HepG2 (cell line): ENCODE results near the gene SMOC1. TPM values are rescaled to one million over a fixed set of nuclear protein-coding genes. Genes with fewer than 3 reads are reported as not detected.

Experiments
- ATAC-seq: fragments of 200-7000 bp; cut with Tn5 transposase; 3 replicates; pipeline ENCODE4 v1.9.1; 2020; ENCODE audit warnings: mild to moderate bottlenecking, moderate library complexity
- BruUV-seq: library from RNA; stranded (reverse); fragments of 400-500 nt; replicated peaks from 2 replicates; lab custom pipeline; 2021; lab: Mats Ljungman, UMichigan
- CTCF ChIA-PET: fragments of 300-600 bp; formaldehyde crosslinking; extraction: SDS; loops from one replicate; lab custom pipeline; 2021; ENCODE audit warnings: low total read pairs, inconsistent platforms, low intra/inter-chr PET ratio; lab: Yijun Ruan, JAX
- POLR2A ChIA-PET: fragments of 350-600 bp; sonication (Branson Sonifier 250); formaldehyde crosslinking; loops from one replicate; lab custom pipeline; 2020; ENCODE audit warnings: antibody characterized with exemption, inconsistent platforms; lab: Yijun Ruan, JAX
- DNase-seq: peaks from one replicate; pipeline ENCODE4 v3.0.0-alpha.2; 2015; ENCODE audit warnings: low spot score
- FAIRE-seq: peaks from 3 replicates; lab custom pipeline; 2011; peaks lifted over from hg19 to GRCh38; lab: Jason Lieb, UNC
- H2AFZ ChIP-seq: one replicate; pipeline ENCODE4 v1.6.1; 2011; ENCODE audit warnings: low read length, inconsistent platforms
- H3K27ac ChIP-seq: fragments of 300-600 bp; 3 replicates; pipeline ENCODE4 v1.8.0; 2011; ENCODE audit warnings: mixed run types, mild to moderate bottlenecking, mixed read lengths, low read length, inconsistent platforms; ENCODE audit not compliant: insufficient read depth; ENCODE audit errors: extremely low read length
- H3K27me3 ChIP-seq, 2 experiments: fragments of 200-600 bp in 1 of 2; 2 replicates in 1 of 2; 3 replicates in 1 of 2; pipeline versions ENCODE4 v1.6.0 to v1.8.0; 2011; ENCODE audit warnings: low read length in 2 of 2, mild to moderate bottlenecking in 2 of 2, moderate library complexity in 2 of 2, inconsistent platforms in 1 of 2; ENCODE audit not compliant: insufficient read depth in 2 of 2, control insufficient read depth in 1 of 2
- H3K36me3 ChIP-seq, 2 experiments: fragments of 200-600 bp in 1 of 2; replicated peaks in 1 of 2; 2 replicates in 1 of 2; 3 replicates in 1 of 2; pipeline versions ENCODE4 v1.5.1 to v1.8.0; 2011; ENCODE audit warnings: low read length in 2 of 2, inconsistent platforms in 1 of 2; ENCODE audit not compliant: insufficient read depth in 2 of 2, control insufficient read depth in 1 of 2
- H3K4me1 ChIP-seq: 2 replicates; pipeline ENCODE4 v1.5.1; 2012; ENCODE audit warnings: low read length, inconsistent platforms; ENCODE audit not compliant: insufficient read depth
- H3K4me2 ChIP-seq: 2 replicates; pipeline ENCODE4 v1.6.0; 2011; ENCODE audit warnings: low read depth, low read length, inconsistent platforms
- H3K4me3 ChIP-seq, 3 experiments: fragments of 200-600 bp in 1 of 3; sonication (generic), shearing (Covaris generic) in 1 of 3; replicated peaks in 1 of 3; 2 replicates each; pipeline ENCODE4 v1.5.1; 2011 to 2016; ENCODE audit warnings: low read length in 3 of 3, inconsistent platforms in 2 of 3, low read depth in 2 of 3, mild to moderate bottlenecking in 2 of 3, control low read depth in 1 of 3, mixed read lengths in 1 of 3; ENCODE audit not compliant: insufficient read depth in 1 of 3
- H3K79me2 ChIP-seq: one replicate; pipeline ENCODE4 v1.6.1; 2011; ENCODE audit warnings: low read length, inconsistent platforms; ENCODE audit not compliant: insufficient read depth
- H3K9ac ChIP-seq: 2 replicates; pipeline ENCODE4 v1.6.0; 2011; ENCODE audit warnings: mild to moderate bottlenecking, low read depth, low read length, inconsistent platforms; ENCODE audit not compliant: insufficient read depth
- H3K9me3 ChIP-seq: 2 replicates; pipeline ENCODE4 v1.5.1; 2012; ENCODE audit warnings: mild to moderate bottlenecking, low read length
- H4K20me1 ChIP-seq: 2 replicates; pipeline ENCODE4 v1.6.0; 2011; ENCODE audit warnings: inconsistent platforms, mild to moderate bottlenecking, low read length, moderate library complexity; ENCODE audit not compliant: insufficient read depth
- BORCS8-MEF2B ChIP-seq: sonication (generic); formaldehyde crosslinking; IDR thresholded peaks from 2 replicates; pipeline ENCODE4 v1.8.0; 2022; ENCODE audit warnings: mild to moderate bottlenecking, missing genetic modification reagents
- ELF1 ChIP-seq: sonication (generic); formaldehyde crosslinking; IDR thresholded peaks from 2 replicates; pipeline ENCODE4 v1.4.0; 2020; ENCODE audit warnings: missing genetic modification reagents
- HOXA7 ChIP-seq: sonication (generic); formaldehyde crosslinking; IDR thresholded peaks from 2 replicates; pipeline ENCODE4 v1.8.1; 2022; ENCODE audit warnings: mild to moderate bottlenecking, missing genetic modification reagents, moderate library complexity
- NFIB ChIP-seq: sonication (generic); formaldehyde crosslinking; IDR thresholded peaks from 2 replicates; pipeline ENCODE4 v1.9.0; 2021; ENCODE audit warnings: missing genetic modification reagents, mild to moderate bottlenecking, borderline replicate concordance
- ZNF33A ChIP-seq: sonication (generic); formaldehyde crosslinking; IDR thresholded peaks from 2 replicates; pipeline ENCODE4 v1.5.1; 2020; ENCODE audit warnings: missing genetic modification reagents, mild to moderate bottlenecking, moderate library complexity, borderline replicate concordance
- ZNF441 ChIP-seq: sonication (generic); formaldehyde crosslinking; IDR thresholded peaks from 2 replicates; pipeline ENCODE4 v1.7.0; 2021; ENCODE audit warnings: missing genetic modification reagents, borderline replicate concordance
- ZNF451 ChIP-seq: sonication (generic); formaldehyde crosslinking; IDR thresholded peaks from 2 replicates; pipeline ENCODE4 v1.5.0; 2020; ENCODE audit warnings: mild to moderate bottlenecking, missing genetic modification reagents
- ZNF468 ChIP-seq: sonication (generic); formaldehyde crosslinking; IDR thresholded peaks from 2 replicates; pipeline ENCODE4 v1.8.0; 2022; ENCODE audit warnings: mild to moderate bottlenecking, moderate library complexity, missing genetic modification reagents
- ZNF75D ChIP-seq: sonication (generic); formaldehyde crosslinking; IDR thresholded peaks from 2 replicates; pipeline ENCODE4 v1.8.1; 2023; ENCODE audit warnings: missing genetic modification reagents, mild to moderate bottlenecking, borderline replicate concordance
- ZZZ3 ChIP-seq: sonication (generic); formaldehyde crosslinking; IDR thresholded peaks from 2 replicates; pipeline ENCODE4 v1.4.0; 2020; ENCODE audit warnings: missing genetic modification reagents, mild to moderate bottlenecking, borderline replicate concordance
- WGBS: methylation state at CpG from one replicate; pipeline ENCODE4 v1.1.6; 2017; ENCODE audit warnings: low lambda C conversion rate; 5-methylcytosine and 5-hydroxymethylcytosine counted together
- in situ Hi-C: cut with HindIII; loops from 2 replicates; pipeline ENCODE4 v1.10.0; 2017; ENCODE audit warnings: low pct_unique_long_range_greater_than_20kb; ENCODE audit not compliant: extremely low pct_ligation_motif_present
- intact Hi-C: fragments of 100-400 bp; cut with micrococcal nuclease; formaldehyde crosslinking; loops from one replicate; pipeline ENCODE4 v1.10.0; 2022; ENCODE audit not compliant: unreplicated experiment
- polyA plus RNA-seq, 8 experiments: library from polyadenylated mRNA; depleted of rRNA in 3 of 8; stranded (reverse) in 7 of 8; unstranded in 1 of 8; fragments of >200 nt; fragmentation: Illumina TruSeq in 4 of 8; extraction: Trizol in 4 of 8; gene quantifications; 2 replicates each; pipeline versions ENCODE4 v1.2.1 to v1.2.3, GENCODE V29; 2011 to 2016; ENCODE audit warnings: low read depth in 4 of 8, missing spikeins in 1 of 8, mixed read lengths in 1 of 8; ENCODE audit not compliant: insufficient read depth in 1 of 8
- total RNA-seq, 5 experiments: library from RNA; depleted of rRNA; stranded (reverse); fragments of >200 nt; fragmentation: Illumina TruSeq; extraction: Trizol; gene quantifications; 2 replicates each; pipeline ENCODE4 v1.2.3, GENCODE V29; 2016; ENCODE audit warnings: low read depth in 1 of 5

Gene SMOC1
- total and polyA plus RNA-seq, 2 of the 13 experiments (the other 11 are each of a cell fraction or from before 2014, with no cell fraction given) = 17.8 to 35.6 TPM

GRCh38 chr14:70014406-70015095, 135.3 kb downstream of the SMOC1 start:
- Histone ChIP-seq H3K27ac (no peak overlapping the region), H2AFZ (no peak overlapping the region), H3K4me3 (no peak overlapping the region), H4K20me1 (no peaks in the 10 kb centered on the region), H3K9ac (no peak overlapping the region), H3K9me3 (no peaks in the 10 kb centered on the region), H3K4me2 (no peak overlapping the region), H3K79me2 (no peaks in the 10 kb centered on the region), H3K4me1 (no peaks in the 10 kb centered on the region), H3K27me3 (no peaks in the 10 kb centered on the region), H3K36me3 (peaks cover 22 to 45% of the 10 kb centered on the region in 2 experiments)
- in situ Hi-C loops (loop anchor here (25.0 kb wide), 1 partner anchor 427 kb away; no protein-coding TSS in a partner anchor), intact Hi-C loops (loop anchor here (5.0 kb wide), 1 partner anchor 197 kb away; no protein-coding TSS in a partner anchor)
- POLR2A ChIA-PET = interaction anchor here (2.1 kb wide), 1 partner anchor 135 kb away, joined by 7 read pairs; the partner anchor contains the start of gene SMOC1
- FAIRE-seq (no peak), ATAC-seq (no peak), DNase-seq (no peak)
- BruUV-seq = no TSS peak
- CTCF ChIA-PET = interaction anchor here (1.0 to 3.1 kb wide), 2 partner anchors 151 to 196 kb away, joined by 3 to 21 read pairs; no protein-coding TSS in a partner anchor
- 94% methylated on average over 7 of the region's 7 CpGs for WGBS
- TF ChIP-seq HOXA7 (CRISPR knock-in tag) = no peak
- no peak for TF ChIP-seq ZZZ3 (CRISPR knock-in tag)
- TF ChIP-seq ELF1 = no peak
- TF ChIP-seq ZNF33A (CRISPR knock-in tag) = no peak
- no peak for TF ChIP-seq ZNF441 (CRISPR knock-in tag)
- TF ChIP-seq BORCS8-MEF2B (CRISPR knock-in tag) = no peak
- TF ChIP-seq ZNF75D (CRISPR knock-in tag) = no peak
- TF ChIP-seq ZNF468 = no peak
- no peak for TF ChIP-seq ZNF451 (CRISPR knock-in tag)
- TF ChIP-seq NFIB (CRISPR knock-in tag) = no peak
